D721Med (cell line): Measurements from ENCODE around the gene NIPAL4.

Source experiments
- DNase-seq: peaks from one replicate; pipeline ENCODE4 v3.0.0; 2011; ENCODE audit warnings: low spot score; ENCODE audit not compliant: insufficient read length
- FAIRE-seq: peaks from 2 replicates; lab custom pipeline; 2011; peaks lifted over from hg19 to GRCh38; lab: Jason Lieb, UNC
- CTCF ChIP-seq: IDR thresholded peaks from 2 replicates; pipeline ENCODE4 v1.5.1; 2012; ENCODE audit warnings: mild to moderate bottlenecking, control low read depth; ENCODE audit not compliant: insufficient read depth; ENCODE audit errors: missing control alignments

Gene NIPAL4

GRCh38 chr5:157509093-157509492, 49.1 kb downstream of the NIPAL4 start:
- TF ChIP-seq CTCF = no peak
- DNase-seq = no peak
- no peak for FAIRE-seq

GRCh38 chr5:157509587-157509986, 49.6 kb downstream of the NIPAL4 start:
- DNase-seq (no peak), FAIRE-seq (no peak)
- TF ChIP-seq CTCF = no peak

GRCh38 chr5:157510682-157511081, 50.7 kb downstream of the NIPAL4 start:
- DNase-seq (no peak), FAIRE-seq (no peak)
- TF ChIP-seq CTCF = no peak

- no peak for DNase-seq
- TF ChIP-seq CTCF = no peak
- no peak for FAIRE-seq
Measured at GRCh38 chr5:157511651-157512644, 51.9 kb downstream of the NIPAL4 start.

- TF ChIP-seq CTCF = no peak
- DNase-seq (no peak), FAIRE-seq (no peak)
Measured at GRCh38 chr5:157513182-157513581, 53.2 kb downstream of the NIPAL4 start.

GRCh38 chr5:157514974-157515373, 55.0 kb downstream of the NIPAL4 start:
- no peak for TF ChIP-seq CTCF
- FAIRE-seq = no peak
- no peak for DNase-seq

- TF ChIP-seq CTCF = no peak
- DNase-seq (no peak), FAIRE-seq (no peak)
Measured at GRCh38 chr5:157516006-157516405, 56.0 kb downstream of the NIPAL4 start.
